Neural progenitor cell (in vitro differentiated cells): ENCODE data around the gene LRRN2.

Experiments used
- CTCF ChIP-seq: fragments of 200-600 bp; sonication (generic); IDR thresholded peaks from 2 replicates; pipeline ENCODE4 v1.5.1; 2017; ENCODE audit warnings: antibody characterized with exemption, mild to moderate bottlenecking
- EZH2 ChIP-seq: fragments of 200-600 bp; sonication (generic); IDR thresholded peaks from 2 replicates; pipeline ENCODE4 v1.6.1; 2017; ENCODE audit warnings: antibody characterized with exemption, mild to moderate bottlenecking, moderate library complexity

- TF ChIP-seq CTCF (no peak), EZH2 (no peak)
Measured at GRCh38 chr1:204640578-204640977, 45.0 kb downstream of the LRRN2 start.
